GM12878 (cell line): ENCODE measurements around the gene MCEMP1. TPM values are rescaled to one million over a fixed set of nuclear protein-coding genes. Genes with fewer than 3 reads are reported as not detected.

Source experiments
- ATF7 ChIP-seq: fragments of 450-650 bp; IDR thresholded peaks from 2 replicates; pipeline ENCODE4 v1.6.1; 2016; ENCODE audit warnings: low read depth, mild to moderate bottlenecking
- BMI1 ChIP-seq: fragments of 450-650 bp; IDR thresholded peaks from 2 replicates; pipeline ENCODE4 v1.6.1; 2016; ENCODE audit warnings: mild to moderate bottlenecking, moderate library complexity, borderline replicate concordance
- CHD1 ChIP-seq: IDR thresholded peaks from 2 replicates; pipeline ENCODE4 v1.6.1; 2012; ENCODE audit warnings: low read depth, low read length, improper control_type of control experiment
- EGR1 ChIP-seq, 2 experiments: IDR thresholded peaks; 1 replicate in 1 of 2; 2 replicates in 1 of 2; pipeline ENCODE4 v1.6.1; 2011 to 2012; ENCODE audit warnings: low read depth in 2 of 2, low read length in 2 of 2, borderline replicate concordance in 1 of 2, mild to moderate bottlenecking in 1 of 2, moderate library complexity in 1 of 2
- HDAC6 ChIP-seq: fragments of 200-600 bp; sonication (generic); IDR thresholded peaks from one replicate; pipeline ENCODE4 v1.8.0; 2017; ENCODE audit warnings: antibody characterized with exemption; ENCODE audit not compliant: unreplicated experiment
- JUNB ChIP-seq: IDR thresholded peaks from 2 replicates; pipeline ENCODE4 v1.6.1; 2016; ENCODE audit warnings: antibody characterized with exemption, mild to moderate bottlenecking
- KAT2A ChIP-seq: conservative IDR thresholded peaks from 2 replicates; pipeline ENCODE4 v1.6.1; 2011; ENCODE audit warnings: low read depth, low read length; ENCODE audit not compliant: control insufficient read depth
- MXI1 ChIP-seq: fragments of 150-350 bp; IDR thresholded peaks from 2 replicates; pipeline ENCODE4 v1.6.1; 2011; ENCODE audit warnings: low read depth, mild to moderate bottlenecking, inconsistent platforms, low read length, improper control_type of control experiment
- NFXL1 ChIP-seq: fragments of 450-650 bp; IDR thresholded peaks from 2 replicates; pipeline ENCODE4 v1.6.1; 2017; ENCODE audit warnings: antibody characterized with exemption, mild to moderate bottlenecking, borderline replicate concordance
- NR2C1 ChIP-seq: fragments of 450-650 bp; IDR thresholded peaks from 2 replicates; pipeline ENCODE4 v1.6.1; 2017; ENCODE audit warnings: antibody characterized with exemption, mild to moderate bottlenecking, moderate library complexity
- NR2C2 ChIP-seq: IDR thresholded peaks from 2 replicates; pipeline ENCODE4 v1.6.1; 2011; ENCODE audit warnings: borderline replicate concordance, low read depth; ENCODE audit not compliant: control insufficient read depth, insufficient read length
- PRDM15 ChIP-seq: fragments of 450-650 bp; formaldehyde crosslinking; IDR thresholded peaks from 2 replicates; pipeline ENCODE4 v1.4.0; 2020; ENCODE audit warnings: mild to moderate bottlenecking, moderate library complexity
- RAD51 ChIP-seq: fragments of 450-650 bp; IDR thresholded peaks from 2 replicates; pipeline ENCODE4 v1.6.1; 2016; ENCODE audit warnings: moderate library complexity, mild to moderate bottlenecking, inconsistent platforms
- RUNX3 ChIP-seq: IDR thresholded peaks from 2 replicates; pipeline ENCODE4 v1.6.1; 2012; ENCODE audit warnings: low read length, inconsistent platforms
- YY1 ChIP-seq: IDR thresholded peaks from 2 replicates; pipeline ENCODE4 v1.6.1; 2011; ENCODE audit warnings: low read depth, mild to moderate bottlenecking, low read length
- ZNF24 ChIP-seq: fragments of 450-650 bp; IDR thresholded peaks from 2 replicates; pipeline ENCODE4 v1.6.1; 2017; ENCODE audit warnings: antibody characterized with exemption, mild to moderate bottlenecking
- ZNF274 ChIP-seq: IDR thresholded peaks from one replicate; pipeline ENCODE4 v1.8.0; 2011; ENCODE audit not compliant: insufficient read length, insufficient read depth
- polyA plus RNA-seq, 11 experiments: library from polyadenylated mRNA; depleted of rRNA in 4 of 11; unstranded in 6 of 11; stranded (reverse) in 5 of 11; fragments of >200 nt; fragmentation: Nextera tagmentation in 4 of 11; fragmentation: Illumina TruSeq in 1 of 11; extraction: Ambion mirVana in 4 of 11; extraction: Trizol in 1 of 11; gene quantifications; 1 replicate in 1 of 11; 2 replicates in 10 of 11; pipeline versions ENCODE4 v1.2.1 to v1.2.3, GENCODE V29; 2011 to 2016; ENCODE audit warnings: inconsistent platforms in 2 of 11, missing spikeins in 2 of 11, low read depth in 1 of 11
- total RNA-seq, 4 experiments: library from RNA; depleted of rRNA in 3 of 4; stranded (reverse); fragments of >200 nt in 3 of 4; fragmentation: Illumina TruSeq in 1 of 4; extraction: Trizol in 1 of 4; gene quantifications; 2 replicates each; pipeline versions ENCODE4 v1.2.1 to v1.2.3, GENCODE V29; 2013 to 2021
- TF ChIP-seq, protein P1 (sequence below): fragments of 450-650 bp; IDR thresholded peaks from 2 replicates; pipeline ENCODE4 v1.6.1; 2017; ENCODE audit warnings: low read depth, mild to moderate bottlenecking, moderate library complexity
- TF ChIP-seq, protein P2 (sequence below): fragments of 450-650 bp; IDR thresholded peaks from 2 replicates; pipeline ENCODE4 v1.6.1; 2017; ENCODE audit warnings: mild to moderate bottlenecking, moderate library complexity
- TF ChIP-seq, protein P3 (sequence below): IDR thresholded peaks from 2 replicates; pipeline ENCODE4 v1.6.1; 2011; ENCODE audit warnings: borderline replicate concordance, low read depth, mild to moderate bottlenecking, moderate library complexity, mixed read lengths, low read length; ENCODE audit not compliant: insufficient read depth; ENCODE audit errors: extremely low read length

Gene MCEMP1
- total and polyA plus RNA-seq, 10 of the 15 experiments (the other 5 are each of a cell fraction or from before 2014, with no cell fraction given) = 0.08 to 0.55 (median 0.26) TPM; not detected in 1

GRCh38 chr19:7652061-7652641 is 24.7 kb upstream of the MCEMP1 start (continued):
- TF ChIP-seq BMI1 = no peak
- TF ChIP-seq, protein P1, sequence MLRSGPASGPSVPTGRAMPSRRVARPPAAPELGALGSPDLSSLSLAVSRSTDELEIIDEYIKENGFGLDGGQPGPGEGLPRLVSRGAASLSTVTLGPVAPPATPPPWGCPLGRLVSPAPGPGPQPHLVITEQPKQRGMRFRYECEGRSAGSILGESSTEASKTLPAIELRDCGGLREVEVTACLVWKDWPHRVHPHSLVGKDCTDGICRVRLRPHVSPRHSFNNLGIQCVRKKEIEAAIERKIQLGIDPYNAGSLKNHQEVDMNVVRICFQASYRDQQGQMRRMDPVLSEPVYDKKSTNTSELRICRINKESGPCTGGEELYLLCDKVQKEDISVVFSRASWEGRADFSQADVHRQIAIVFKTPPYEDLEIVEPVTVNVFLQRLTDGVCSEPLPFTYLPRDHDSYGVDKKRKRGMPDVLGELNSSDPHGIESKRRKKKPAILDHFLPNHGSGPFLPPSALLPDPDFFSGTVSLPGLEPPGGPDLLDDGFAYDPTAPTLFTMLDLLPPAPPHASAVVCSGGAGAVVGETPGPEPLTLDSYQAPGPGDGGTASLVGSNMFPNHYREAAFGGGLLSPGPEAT = no peak
- no peak for TF ChIP-seq NFXL1
- TF ChIP-seq YY1 = peak; percentile 74
- TF ChIP-seq MXI1 = 0 out of 2 replicates have a peak, but pooled peaks have one; percentile 10
- no peak for TF ChIP-seq ZNF274
- TF ChIP-seq, protein P2, sequence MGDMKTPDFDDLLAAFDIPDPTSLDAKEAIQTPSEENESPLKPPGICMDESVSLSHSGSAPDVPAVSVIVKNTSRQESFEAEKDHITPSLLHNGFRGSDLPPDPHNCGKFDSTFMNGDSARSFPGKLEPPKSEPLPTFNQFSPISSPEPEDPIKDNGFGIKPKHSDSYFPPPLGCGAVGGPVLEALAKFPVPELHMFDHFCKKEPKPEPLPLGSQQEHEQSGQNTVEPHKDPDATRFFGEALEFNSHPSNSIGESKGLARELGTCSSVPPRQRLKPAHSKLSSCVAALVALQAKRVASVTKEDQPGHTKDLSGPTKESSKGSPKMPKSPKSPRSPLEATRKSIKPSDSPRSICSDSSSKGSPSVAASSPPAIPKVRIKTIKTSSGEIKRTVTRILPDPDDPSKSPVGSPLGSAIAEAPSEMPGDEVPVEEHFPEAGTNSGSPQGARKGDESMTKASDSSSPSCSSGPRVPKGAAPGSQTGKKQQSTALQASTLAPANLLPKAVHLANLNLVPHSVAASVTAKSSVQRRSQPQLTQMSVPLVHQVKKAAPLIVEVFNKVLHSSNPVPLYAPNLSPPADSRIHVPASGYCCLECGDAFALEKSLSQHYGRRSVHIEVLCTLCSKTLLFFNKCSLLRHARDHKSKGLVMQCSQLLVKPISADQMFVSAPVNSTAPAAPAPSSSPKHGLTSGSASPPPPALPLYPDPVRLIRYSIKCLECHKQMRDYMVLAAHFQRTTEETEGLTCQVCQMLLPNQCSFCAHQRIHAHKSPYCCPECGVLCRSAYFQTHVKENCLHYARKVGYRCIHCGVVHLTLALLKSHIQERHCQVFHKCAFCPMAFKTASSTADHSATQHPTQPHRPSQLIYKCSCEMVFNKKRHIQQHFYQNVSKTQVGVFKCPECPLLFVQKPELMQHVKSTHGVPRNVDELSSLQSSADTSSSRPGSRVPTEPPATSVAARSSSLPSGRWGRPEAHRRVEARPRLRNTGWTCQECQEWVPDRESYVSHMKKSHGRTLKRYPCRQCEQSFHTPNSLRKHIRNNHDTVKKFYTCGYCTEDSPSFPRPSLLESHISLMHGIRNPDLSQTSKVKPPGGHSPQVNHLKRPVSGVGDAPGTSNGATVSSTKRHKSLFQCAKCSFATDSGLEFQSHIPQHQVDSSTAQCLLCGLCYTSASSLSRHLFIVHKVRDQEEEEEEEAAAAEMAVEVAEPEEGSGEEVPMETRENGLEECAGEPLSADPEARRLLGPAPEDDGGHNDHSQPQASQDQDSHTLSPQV = 0 out of 2 replicates have a peak, but pooled peaks have one; percentile 4
- no peak for TF ChIP-seq CHD1
- no peak for TF ChIP-seq HDAC6
- 0 out of 3 replicates have a peak, but pooled peaks of 1 of the 2 experiments have one; percentile 29 for TF ChIP-seq EGR1 (IDR thresholded peaks at IDR 0.05; ENCODE audit: borderline replicate concordance in 1 of 2, low read depth in 2 of 2, low read length in 2 of 2)
- TF ChIP-seq, protein P3, sequence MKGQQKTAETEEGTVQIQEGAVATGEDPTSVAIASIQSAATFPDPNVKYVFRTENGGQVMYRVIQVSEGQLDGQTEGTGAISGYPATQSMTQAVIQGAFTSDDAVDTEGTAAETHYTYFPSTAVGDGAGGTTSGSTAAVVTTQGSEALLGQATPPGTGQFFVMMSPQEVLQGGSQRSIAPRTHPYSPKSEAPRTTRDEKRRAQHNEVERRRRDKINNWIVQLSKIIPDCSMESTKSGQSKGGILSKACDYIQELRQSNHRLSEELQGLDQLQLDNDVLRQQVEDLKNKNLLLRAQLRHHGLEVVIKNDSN = no peak
- TF ChIP-seq RAD51 = no peak
- no peak for TF ChIP-seq KAT2A
- no peak for TF ChIP-seq NR2C2
- TF ChIP-seq JUNB = no peak
- peak; percentile 76 for TF ChIP-seq NR2C1
- peak; percentile 48; the same call in 1 of the 2 replicates for TF ChIP-seq RUNX3
- TF ChIP-seq ZNF24 = no peak
- peak; percentile 66 for TF ChIP-seq ATF7
- TF ChIP-seq PRDM15 (CRISPR knock-in tag) = no peak
